ENCODE results near the gene PARD3B.

DNA sequence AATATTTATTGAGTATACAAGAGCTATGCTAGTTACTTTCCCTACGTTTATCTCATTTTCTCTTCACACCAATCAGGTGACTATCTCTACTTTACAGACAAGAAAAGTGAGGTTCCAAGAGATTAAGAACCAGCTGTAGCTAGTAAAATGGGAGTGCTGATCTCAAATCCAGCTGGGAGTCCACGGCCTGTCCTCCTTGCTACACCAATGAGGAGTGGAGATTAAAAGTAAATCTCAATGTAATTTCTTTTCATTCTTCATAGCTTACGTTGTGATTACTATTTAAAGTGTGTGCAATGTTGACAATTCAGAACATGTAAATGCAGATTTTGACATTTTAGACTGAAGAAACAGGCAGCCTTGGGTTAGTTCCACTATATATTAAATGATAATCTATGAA, 1083.1 kb downstream of the PARD3B start:
- TF ChIP-seq POLR2A (IDR thresholded peaks at IDR 0.05; ENCODE audit: low read depth, low read length) (no peak), POLR2AphosphoS5 (IDR thresholded peaks at IDR 0.05; ENCODE audit: low read depth, low read length) (no peak)

Measured in GM12892 (cell line).